Neural progenitor cell (in vitro differentiated cells): ENCODE measurements around the gene INSYN1. TPM values are rescaled to one million over a fixed set of nuclear protein-coding genes. Genes with fewer than 3 reads are reported as not detected.

Experiments
- DNase-seq: peaks from one replicate; pipeline ENCODE4 v3.0.0-alpha.2; 2016; ENCODE audit warnings: low spot score
- H2AFZ ChIP-seq: fragments of 200-600 bp; sonication (generic); replicated peaks from 2 replicates; pipeline ENCODE4 v1.6.1; 2016; ENCODE audit warnings: antibody characterized with exemption
- H3F3A ChIP-seq: fragments of 200-600 bp; sonication (generic); 2 replicates; pipeline ENCODE4 v1.6.1; 2016; ENCODE audit warnings: antibody characterized with exemption, low read depth
- H3K27ac ChIP-seq: fragments of 200-600 bp; sonication (generic); 2 replicates; pipeline ENCODE4 v1.5.1; 2016; ENCODE audit warnings: mild to moderate bottlenecking
- H3K27me3 ChIP-seq: fragments of 200-600 bp; sonication (generic); 2 replicates; pipeline ENCODE4 v1.6.1; 2016; ENCODE audit warnings: mild to moderate bottlenecking, moderate library complexity
- H3K36me3 ChIP-seq: fragments of 200-600 bp; sonication (generic); 2 replicates; pipeline ENCODE4 v1.5.1; 2016
- H3K4me1 ChIP-seq: fragments of 200-600 bp; sonication (generic); 2 replicates; pipeline ENCODE4 v1.6.1; 2016; ENCODE audit warnings: mixed run types
- H3K4me2 ChIP-seq: fragments of 200-600 bp; sonication (generic); 2 replicates; pipeline ENCODE4 v1.6.1; 2016
- H3K4me3 ChIP-seq: fragments of 200-600 bp; sonication (generic); 2 replicates; pipeline ENCODE4 v1.5.1; 2016
- H3K79me2 ChIP-seq: fragments of 200-600 bp; sonication (generic); 2 replicates; pipeline ENCODE4 v1.6.1; 2016; ENCODE audit warnings: low read depth
- H3K9ac ChIP-seq: fragments of 200-600 bp; sonication (generic); 2 replicates; pipeline ENCODE4 v1.6.1; 2016
- H3K9me3 ChIP-seq: fragments of 200-600 bp; sonication (generic); 2 replicates; pipeline ENCODE4 v1.5.1; 2016; ENCODE audit warnings: low read depth
- H4K20me1 ChIP-seq: fragments of 200-600 bp; sonication (generic); 2 replicates; pipeline ENCODE4 v1.6.1; 2016; ENCODE audit warnings: low read depth
- H3K27ac Mint-ChIP-seq: 3 replicates; pipeline ENCODE4 v1.8.0; 2021; ENCODE audit warnings: mixed read lengths
- H3K27me3 Mint-ChIP-seq: 2 replicates; pipeline ENCODE4 v1.8.0; 2022; ENCODE audit warnings: low read depth, mild to moderate bottlenecking, inconsistent platforms, moderate library complexity, mixed read lengths; ENCODE audit not compliant: insufficient read depth
- H3K36me3 Mint-ChIP-seq: 3 replicates; pipeline ENCODE4 v1.8.0; 2021; ENCODE audit warnings: mixed read lengths
- H3K4me1 Mint-ChIP-seq: 3 replicates; pipeline ENCODE4 v1.8.0; 2021; ENCODE audit warnings: mixed read lengths
- H3K4me3 Mint-ChIP-seq: 3 replicates; pipeline ENCODE4 v1.8.0; 2021; ENCODE audit warnings: mild to moderate bottlenecking, moderate library complexity, mixed read lengths
- H3K9me3 Mint-ChIP-seq: 3 replicates; pipeline ENCODE4 v1.8.0; 2020; ENCODE audit warnings: mixed read lengths
- EZH2 ChIP-seq: fragments of 200-600 bp; sonication (generic); IDR thresholded peaks from 2 replicates; pipeline ENCODE4 v1.6.1; 2017; ENCODE audit warnings: antibody characterized with exemption, mild to moderate bottlenecking, moderate library complexity
- EZH2phosphoT487 ChIP-seq: fragments of 200-600 bp; sonication (generic); IDR thresholded peaks from 2 replicates; pipeline ENCODE4 v1.6.1; 2017; ENCODE audit warnings: antibody characterized with exemption
- total RNA-seq: library from RNA; depleted of rRNA; stranded (reverse); fragments of >200 nt; gene quantifications from 2 replicates; pipeline ENCODE4 v1.2.3, GENCODE V29; 2015; ENCODE audit warnings: low replicate concordance
- TF ChIP-seq, protein P1 (sequence below): fragments of 200-600 bp; sonication (generic); IDR thresholded peaks from 2 replicates; pipeline ENCODE4 v1.5.1; 2017; ENCODE audit warnings: antibody characterized with exemption, mild to moderate bottlenecking

The INSYN1 gene
- total RNA-seq, 1 donor from 2014 or later = 0.17 TPM

- Mint-ChIP-seq H3K36me3 (peaks cover 2% of the 10 kb centered on the region), H3K4me3 (no peak overlapping the region), H3K27ac (peak overlapping the region; percentile 8), H3K9me3 (peaks cover 9% of the 10 kb centered on the region), H3K4me1 (peaks cover 26% of the 10 kb centered on the region), H3K27me3 (peaks cover 2% of the 10 kb centered on the region)
- Histone ChIP-seq H3K36me3 (no peaks in the 10 kb centered on the region), H2AFZ (no peak overlapping the region), H3K27me3 (no peaks in the 10 kb centered on the region), H3K4me3 (no peak overlapping the region), H3K79me2 (no peaks in the 10 kb centered on the region), H3K4me1 (no peaks in the 10 kb centered on the region), H3K9ac (no peak overlapping the region), H3K4me2 (no peak overlapping the region), H4K20me1 (no peaks in the 10 kb centered on the region), H3K9me3 (no peaks in the 10 kb centered on the region), H3F3A (no peaks in the 10 kb centered on the region), H3K27ac (no peak overlapping the region)
- no peak for DNase-seq
- TF ChIP-seq EZH2 (no peak), EZH2phosphoT487 (no peak)
- TF ChIP-seq, protein P1, sequence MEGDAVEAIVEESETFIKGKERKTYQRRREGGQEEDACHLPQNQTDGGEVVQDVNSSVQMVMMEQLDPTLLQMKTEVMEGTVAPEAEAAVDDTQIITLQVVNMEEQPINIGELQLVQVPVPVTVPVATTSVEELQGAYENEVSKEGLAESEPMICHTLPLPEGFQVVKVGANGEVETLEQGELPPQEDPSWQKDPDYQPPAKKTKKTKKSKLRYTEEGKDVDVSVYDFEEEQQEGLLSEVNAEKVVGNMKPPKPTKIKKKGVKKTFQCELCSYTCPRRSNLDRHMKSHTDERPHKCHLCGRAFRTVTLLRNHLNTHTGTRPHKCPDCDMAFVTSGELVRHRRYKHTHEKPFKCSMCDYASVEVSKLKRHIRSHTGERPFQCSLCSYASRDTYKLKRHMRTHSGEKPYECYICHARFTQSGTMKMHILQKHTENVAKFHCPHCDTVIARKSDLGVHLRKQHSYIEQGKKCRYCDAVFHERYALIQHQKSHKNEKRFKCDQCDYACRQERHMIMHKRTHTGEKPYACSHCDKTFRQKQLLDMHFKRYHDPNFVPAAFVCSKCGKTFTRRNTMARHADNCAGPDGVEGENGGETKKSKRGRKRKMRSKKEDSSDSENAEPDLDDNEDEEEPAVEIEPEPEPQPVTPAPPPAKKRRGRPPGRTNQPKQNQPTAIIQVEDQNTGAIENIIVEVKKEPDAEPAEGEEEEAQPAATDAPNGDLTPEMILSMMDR = no peak
These were observed 25.7 kb downstream of the INSYN1 start for GRCh38 chr15:73727330-73727976.

- Histone ChIP-seq H3F3A (no peaks in the 10 kb centered on the region), H3K27ac (no peak overlapping the region), H3K4me3 (no peak overlapping the region), H3K4me2 (no peak overlapping the region), H3K9me3 (no peaks in the 10 kb centered on the region), H3K9ac (no peak overlapping the region), H2AFZ (no peak overlapping the region), H3K4me1 (no peaks in the 10 kb centered on the region), H4K20me1 (no peaks in the 10 kb centered on the region), H3K36me3 (no peaks in the 10 kb centered on the region), H3K79me2 (no peaks in the 10 kb centered on the region), H3K27me3 (no peaks in the 10 kb centered on the region)
- TF ChIP-seq, protein P1 = no peak
- TF ChIP-seq EZH2phosphoT487 (no peak), EZH2 (no peak)
- peak overlapping the region; percentile 61 for H3K27ac Mint-ChIP-seq
- H3K36me3 Mint-ChIP-seq = no peaks in the 10 kb centered on the region
- H3K27me3 Mint-ChIP-seq = no peaks in the 10 kb centered on the region
- DNase-seq = peak; percentile 25
- H3K9me3 Mint-ChIP-seq = no peaks in the 10 kb centered on the region
- H3K4me1 Mint-ChIP-seq = peaks cover 23% of the 10 kb centered on the region
- H3K4me3 Mint-ChIP-seq = no peak overlapping the region
These were observed 28.9 kb downstream of the INSYN1 start for GRCh38 chr15:73724212-73724611.

DNA sequence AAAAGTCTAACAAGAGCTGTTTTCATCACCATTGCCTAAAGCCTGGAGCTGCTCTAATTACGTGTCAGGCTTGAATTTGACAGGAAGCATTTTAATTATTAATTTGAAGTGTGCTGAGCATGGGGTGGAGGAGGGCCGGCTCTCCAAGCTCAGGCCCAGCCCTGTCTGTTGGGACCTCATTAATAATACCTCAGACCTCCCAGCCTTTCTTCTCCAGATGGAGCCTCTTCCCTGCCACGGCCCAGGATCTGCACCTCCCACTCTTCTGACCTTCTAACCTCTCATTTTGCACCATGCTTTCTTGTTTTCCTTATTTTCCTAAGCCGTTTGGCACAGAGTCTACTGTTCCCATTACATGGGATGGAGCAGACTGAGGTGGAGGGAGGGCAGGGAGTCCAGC lies 30.0 kb downstream of the INSYN1 start:
- Mint-ChIP-seq H3K27me3 (peaks cover 2% of the 10 kb centered on the region), H3K4me3 (no peak overlapping the region), H3K36me3 (no peaks in the 10 kb centered on the region), H3K4me1 (peaks cover 25% of the 10 kb centered on the region), H3K27ac (no peak overlapping the region), H3K9me3 (no peaks in the 10 kb centered on the region)
- H3K4me3 ChIP-seq = no peak overlapping the region
- H3K4me2 ChIP-seq = no peak overlapping the region
- no peak for TF ChIP-seq EZH2phosphoT487
- TF ChIP-seq, protein P1 = no peak
- TF ChIP-seq EZH2 = no peak
- no peak overlapping the region for H3K9ac ChIP-seq
- no peaks in the 10 kb centered on the region for H3K9me3 ChIP-seq
- no peak overlapping the region for H3K27ac ChIP-seq
- no peaks in the 10 kb centered on the region for H3K36me3 ChIP-seq
- DNase-seq = no peak
- no peaks in the 10 kb centered on the region for H3K27me3 ChIP-seq
- no peak overlapping the region for H2AFZ ChIP-seq
- no peaks in the 10 kb centered on the region for H3F3A ChIP-seq
- no peaks in the 10 kb centered on the region for H3K79me2 ChIP-seq
- no peaks in the 10 kb centered on the region for H3K4me1 ChIP-seq
- H4K20me1 ChIP-seq = no peaks in the 10 kb centered on the region
